KMS-11 (cell line): Measurements from ENCODE around the gene CRYBB3.
"Not testable (repeated sequence)": the region's sequence is repeated elsewhere in the genome, so short reads cannot be mapped to it uniquely, and the experiment has no call there.

ENCODE experiments used
- H2AFZ ChIP-seq: fragments of 200-600 bp; sonication (generic); 2 replicates; pipeline ENCODE4 v1.6.1; 2016; ENCODE audit warnings: antibody characterized with exemption, mixed run types, low read depth
- H3K27ac ChIP-seq: fragments of 200-600 bp; sonication (generic); 2 replicates; pipeline ENCODE4 v1.6.1; 2016; ENCODE audit warnings: mild to moderate bottlenecking, mixed run types
- H3K27me3 ChIP-seq: fragments of 200-600 bp; sonication (generic); 2 replicates; pipeline ENCODE4 v1.6.1; 2017; ENCODE audit warnings: mild to moderate bottlenecking, low read depth, mixed run types, moderate library complexity; ENCODE audit not compliant: insufficient read depth
- H3K36me3 ChIP-seq: fragments of 200-600 bp; sonication (generic); 2 replicates; pipeline ENCODE4 v1.6.1; 2017; ENCODE audit warnings: mild to moderate bottlenecking, mixed run types; ENCODE audit not compliant: insufficient read depth
- H3K4me1 ChIP-seq: fragments of 200-600 bp; sonication (generic); 2 replicates; pipeline ENCODE4 v1.6.1; 2016; ENCODE audit warnings: mild to moderate bottlenecking, low read depth, mixed run types; ENCODE audit not compliant: poor library complexity, severe bottlenecking
- H3K4me2 ChIP-seq: fragments of 200-600 bp; sonication (generic); 2 replicates; pipeline ENCODE4 v1.7.0; 2016; ENCODE audit warnings: mild to moderate bottlenecking, mixed run types
- H3K4me3 ChIP-seq: fragments of 200-600 bp; sonication (generic); IDR thresholded peaks from 2 replicates; pipeline ENCODE4 v1.6.1; 2017; ENCODE audit warnings: low read depth, low read length, mixed read lengths; ENCODE audit not compliant: insufficient read depth
- H3K79me2 ChIP-seq: fragments of 200-600 bp; sonication (generic); 2 replicates; pipeline ENCODE4 v1.6.1; 2016; ENCODE audit warnings: low read depth, mixed run types; ENCODE audit not compliant: insufficient read depth
- H3K9ac ChIP-seq: fragments of 200-600 bp; sonication (generic); 2 replicates; pipeline ENCODE4 v1.6.1; 2016; ENCODE audit warnings: mild to moderate bottlenecking, mixed run types
- H4K20me1 ChIP-seq: fragments of 200-600 bp; sonication (generic); 2 replicates; pipeline ENCODE4 v1.6.1; 2016; ENCODE audit warnings: mild to moderate bottlenecking, mixed run types; ENCODE audit not compliant: insufficient read depth
- TF ChIP-seq, protein P1 (sequence below): fragments of 200-600 bp; sonication (generic); conservative IDR thresholded peaks from 2 replicates; pipeline ENCODE4 v1.6.1; 2017; ENCODE audit warnings: low read depth, mild to moderate bottlenecking, antibody characterized with exemption, low read length, moderate library complexity, mixed read lengths

Gene CRYBB3

DNA sequence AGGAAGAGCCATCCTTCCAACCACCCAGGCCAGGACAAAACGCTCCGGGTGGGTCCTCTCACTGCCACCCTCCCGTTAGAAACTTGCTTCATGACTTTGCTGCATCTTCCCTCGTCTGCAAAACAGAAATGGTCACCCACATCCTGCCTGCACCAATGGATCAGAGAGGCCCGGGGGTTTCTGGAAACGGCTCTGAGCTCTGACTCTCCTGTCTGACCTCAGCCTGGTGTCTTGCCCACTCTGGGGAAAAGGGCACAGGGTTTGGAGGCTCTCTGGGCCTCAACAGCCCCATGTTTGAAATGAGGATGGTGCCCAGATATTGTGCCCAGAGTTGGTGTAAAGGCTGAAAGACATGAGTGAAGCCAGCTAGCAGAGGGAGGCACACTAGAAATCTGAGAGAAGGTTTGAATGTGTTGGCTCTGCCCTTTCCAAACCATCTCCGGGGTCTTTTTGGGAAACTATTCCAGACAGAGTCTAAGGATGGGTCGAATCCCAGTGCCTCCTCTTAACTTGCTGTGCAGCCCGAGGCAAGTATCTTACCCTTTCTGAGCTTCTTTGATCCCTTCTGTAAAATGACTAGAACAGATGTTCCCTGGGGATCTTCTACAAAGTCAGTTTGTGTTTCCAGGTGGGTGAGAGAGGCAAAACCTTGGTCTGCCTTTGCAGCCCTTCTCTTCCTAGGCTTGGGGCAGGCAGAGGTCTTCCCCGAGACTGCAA, 2.1 kb downstream of the CRYBB3 start:
- H2AFZ ChIP-seq = no peak overlapping the region
- no peaks in the 10 kb centered on the region for H3K27me3 ChIP-seq
- TF ChIP-seq, protein P1, sequence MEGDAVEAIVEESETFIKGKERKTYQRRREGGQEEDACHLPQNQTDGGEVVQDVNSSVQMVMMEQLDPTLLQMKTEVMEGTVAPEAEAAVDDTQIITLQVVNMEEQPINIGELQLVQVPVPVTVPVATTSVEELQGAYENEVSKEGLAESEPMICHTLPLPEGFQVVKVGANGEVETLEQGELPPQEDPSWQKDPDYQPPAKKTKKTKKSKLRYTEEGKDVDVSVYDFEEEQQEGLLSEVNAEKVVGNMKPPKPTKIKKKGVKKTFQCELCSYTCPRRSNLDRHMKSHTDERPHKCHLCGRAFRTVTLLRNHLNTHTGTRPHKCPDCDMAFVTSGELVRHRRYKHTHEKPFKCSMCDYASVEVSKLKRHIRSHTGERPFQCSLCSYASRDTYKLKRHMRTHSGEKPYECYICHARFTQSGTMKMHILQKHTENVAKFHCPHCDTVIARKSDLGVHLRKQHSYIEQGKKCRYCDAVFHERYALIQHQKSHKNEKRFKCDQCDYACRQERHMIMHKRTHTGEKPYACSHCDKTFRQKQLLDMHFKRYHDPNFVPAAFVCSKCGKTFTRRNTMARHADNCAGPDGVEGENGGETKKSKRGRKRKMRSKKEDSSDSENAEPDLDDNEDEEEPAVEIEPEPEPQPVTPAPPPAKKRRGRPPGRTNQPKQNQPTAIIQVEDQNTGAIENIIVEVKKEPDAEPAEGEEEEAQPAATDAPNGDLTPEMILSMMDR = no peak
- H3K79me2 ChIP-seq = no peaks in the 10 kb centered on the region
- H3K4me1 ChIP-seq = no peaks in the 10 kb centered on the region
- H3K36me3 ChIP-seq = no peaks in the 10 kb centered on the region
- H3K9ac ChIP-seq = no peak overlapping the region
- no peak overlapping the region for H3K27ac ChIP-seq
- H3K4me2 ChIP-seq = no peak overlapping the region
- no peak overlapping the region for H3K4me3 ChIP-seq
- H4K20me1 ChIP-seq = no peaks in the 10 kb centered on the region

DNA sequence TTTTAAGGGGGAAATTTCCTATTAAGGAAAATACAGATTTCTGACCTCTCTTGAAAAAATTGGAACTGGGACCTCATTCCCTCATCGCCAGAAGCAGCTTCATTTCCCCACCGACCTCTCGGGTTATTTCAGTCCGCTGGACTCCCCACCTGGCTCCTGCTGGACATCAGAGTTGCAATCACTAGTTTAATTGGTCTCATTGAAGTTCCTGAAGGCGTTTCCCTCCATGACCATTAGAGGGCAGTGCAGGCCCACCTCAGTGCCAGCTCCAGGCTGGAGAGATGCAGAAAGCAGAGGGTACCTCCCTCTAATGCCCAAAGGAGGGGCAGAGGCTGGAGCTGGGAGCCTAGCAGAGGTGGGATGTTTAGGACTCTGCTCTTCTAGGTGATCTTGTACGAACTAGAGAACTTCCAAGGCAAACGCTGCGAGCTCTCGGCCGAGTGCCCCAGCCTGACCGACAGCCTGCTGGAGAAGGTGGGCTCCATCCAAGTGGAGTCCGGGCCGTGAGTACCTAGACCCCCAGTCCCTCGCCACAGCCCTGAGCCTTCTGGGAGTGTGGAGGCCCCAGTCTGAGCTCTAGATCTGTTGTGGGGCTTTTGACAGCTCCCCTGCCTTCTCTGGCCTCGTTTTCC, 2.7 kb downstream of the CRYBB3 start:
- H3K27me3 ChIP-seq = no peaks in the 10 kb centered on the region
- H2AFZ ChIP-seq = no peak overlapping the region
- H3K79me2 ChIP-seq = no peaks in the 10 kb centered on the region

DNA sequence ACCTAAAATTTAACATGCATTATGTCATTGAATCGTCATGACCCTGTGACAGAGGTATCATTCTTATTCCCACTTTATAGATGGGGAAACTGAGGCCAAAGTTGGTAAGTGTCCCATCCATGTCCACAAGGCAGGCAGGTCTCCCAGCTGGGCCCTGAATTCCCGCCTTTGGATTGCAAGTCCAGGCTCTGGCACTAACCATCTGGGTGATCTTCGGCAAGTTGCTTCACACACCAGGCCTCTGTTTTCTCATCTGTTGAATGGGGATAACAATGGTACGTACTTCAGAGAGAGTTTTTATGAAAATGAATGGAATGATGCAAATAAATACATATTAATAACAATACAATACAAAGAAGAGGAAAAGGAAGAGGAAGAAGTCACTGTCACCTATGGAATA, 3.4 kb downstream of the CRYBB3 start:
- Histone ChIP-seq H3K9ac (no peak overlapping the region), H3K4me1 (no peaks in the 10 kb centered on the region), H3K4me2 (no peak overlapping the region), H3K27ac (no peak overlapping the region), H2AFZ (no peak overlapping the region), H3K36me3 (no peaks in the 10 kb centered on the region), H3K27me3 (no peaks in the 10 kb centered on the region), H3K4me3 (no peak overlapping the region), H4K20me1 (no peaks in the 10 kb centered on the region), H3K79me2 (no peaks in the 10 kb centered on the region)
- TF ChIP-seq, protein P1 = no peak

More for the DNA sequence above, 2.7 kb downstream of the CRYBB3 start:
- TF ChIP-seq, protein P1 = peak; percentile 92
- Histone ChIP-seq H3K4me2 (no peak overlapping the region), H3K9ac (no peak overlapping the region), H3K4me3 (no peak overlapping the region), H3K4me1 (no peaks in the 10 kb centered on the region), H3K27ac (no peak overlapping the region), H4K20me1 (no peaks in the 10 kb centered on the region), H3K36me3 (no peaks in the 10 kb centered on the region)

DNA sequence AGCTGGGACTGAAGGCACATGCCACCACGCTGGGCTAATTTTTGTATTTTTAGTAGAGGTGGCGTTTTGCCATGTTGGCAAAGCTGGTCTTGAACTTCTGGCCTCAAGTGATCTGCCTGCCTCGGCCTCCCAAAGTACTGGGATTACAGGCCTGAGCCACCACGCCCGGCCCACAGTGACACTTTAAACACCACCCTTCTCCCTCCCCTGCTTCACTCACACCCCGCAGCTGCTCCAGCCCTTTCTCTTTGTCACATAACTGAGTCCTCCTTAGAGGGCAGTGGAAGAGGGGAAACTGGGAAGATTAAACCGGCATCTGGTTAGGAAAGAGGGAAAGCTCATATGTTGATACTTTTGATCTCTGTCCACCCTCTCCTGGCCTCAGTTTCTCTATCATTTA, 4.9 kb downstream of the CRYBB3 start:
- not testable (repeated sequence) for H3K4me2 ChIP-seq, H2AFZ ChIP-seq, H3K4me1 ChIP-seq, H3K36me3 ChIP-seq, H3K27ac ChIP-seq, H3K27me3 ChIP-seq, H3K9ac ChIP-seq, H3K79me2 ChIP-seq, H4K20me1 ChIP-seq, H3K4me3 ChIP-seq

DNA sequence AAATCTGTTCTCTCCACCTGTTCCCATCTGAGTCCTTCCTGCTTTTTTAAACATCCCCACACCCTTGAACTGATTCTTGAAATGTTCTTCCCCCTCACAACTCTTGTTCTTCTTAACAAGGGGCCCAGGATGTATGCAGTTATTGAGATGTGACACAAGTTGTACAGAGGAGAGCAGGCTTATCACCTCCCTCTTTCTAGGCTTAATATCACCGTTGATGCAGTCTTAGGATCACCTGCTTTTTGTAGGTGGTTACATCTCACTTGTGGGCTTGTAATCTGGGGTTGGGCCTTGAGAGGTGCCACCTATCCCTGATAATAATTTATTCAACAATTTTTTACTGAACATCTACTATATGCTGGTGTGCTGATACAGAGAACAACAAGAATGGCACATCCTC, 6.2 kb downstream of the CRYBB3 start:
- H3K4me1 ChIP-seq = no peaks in the 10 kb centered on the region
- TF ChIP-seq, protein P1 = no peak
- no peaks in the 10 kb centered on the region for H3K27me3 ChIP-seq
- no peak overlapping the region for H3K4me2 ChIP-seq
- no peak overlapping the region for H2AFZ ChIP-seq
- H3K4me3 ChIP-seq = no peak overlapping the region
- H3K27ac ChIP-seq = no peak overlapping the region
- no peak overlapping the region for H3K9ac ChIP-seq
- no peaks in the 10 kb centered on the region for H3K36me3 ChIP-seq
- no peaks in the 10 kb centered on the region for H4K20me1 ChIP-seq
- H3K79me2 ChIP-seq = no peaks in the 10 kb centered on the region
